ENCODE data around the gene PHLDA2. TPM values are rescaled to one million over a fixed set of nuclear protein-coding genes. Genes with fewer than 3 reads are reported as not detected.
A peak's percentile ranks its signal among the peaks of the same experiment; 100 is the strongest.
"Not testable (repeated sequence)": the region's sequence is repeated elsewhere in the genome, so short reads cannot be mapped to it uniquely, and the experiment has no call there.

PHLDA2 gene
- total RNA-seq, 1 donor from 2014 or later = 0.40 TPM

DNA sequence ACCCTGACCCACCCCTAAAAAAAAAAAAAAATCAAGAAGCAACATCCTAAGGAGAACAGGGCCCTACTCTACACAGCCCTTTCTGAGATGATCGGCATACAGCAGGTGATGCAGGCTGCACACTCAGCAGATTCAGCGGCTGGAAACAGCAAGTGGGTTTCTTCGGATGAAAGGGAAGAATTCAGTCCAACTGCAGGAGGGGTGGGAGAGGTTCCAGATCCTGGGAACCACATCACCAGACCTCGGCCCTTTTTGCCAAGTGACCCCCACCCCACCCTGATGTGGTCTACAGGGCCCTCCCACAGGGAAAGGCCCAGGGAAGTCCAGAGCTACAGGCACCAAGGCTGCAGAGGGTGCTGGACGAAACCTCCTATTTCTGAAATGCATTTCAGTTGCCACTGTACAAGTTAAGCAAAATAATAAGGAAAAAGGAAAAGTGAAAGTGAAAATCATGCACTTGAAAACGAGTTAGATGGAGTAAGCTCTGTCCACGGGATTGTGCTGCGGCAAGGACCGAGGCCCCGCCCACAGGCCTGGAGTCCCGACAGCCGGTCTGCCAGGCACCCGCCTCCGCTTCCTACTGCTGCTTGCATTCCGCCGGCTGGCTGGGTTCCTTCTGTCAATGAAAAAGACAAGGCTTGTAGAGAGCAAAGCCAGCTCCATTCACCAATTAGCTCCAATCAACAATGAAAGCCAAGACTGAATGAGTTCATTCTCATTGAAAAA, 16.0 kb upstream of the PHLDA2 start:
- peak; percentile 92 for DNase-seq (ENCODE audit: low read depth in 2 of 2)

DNA sequence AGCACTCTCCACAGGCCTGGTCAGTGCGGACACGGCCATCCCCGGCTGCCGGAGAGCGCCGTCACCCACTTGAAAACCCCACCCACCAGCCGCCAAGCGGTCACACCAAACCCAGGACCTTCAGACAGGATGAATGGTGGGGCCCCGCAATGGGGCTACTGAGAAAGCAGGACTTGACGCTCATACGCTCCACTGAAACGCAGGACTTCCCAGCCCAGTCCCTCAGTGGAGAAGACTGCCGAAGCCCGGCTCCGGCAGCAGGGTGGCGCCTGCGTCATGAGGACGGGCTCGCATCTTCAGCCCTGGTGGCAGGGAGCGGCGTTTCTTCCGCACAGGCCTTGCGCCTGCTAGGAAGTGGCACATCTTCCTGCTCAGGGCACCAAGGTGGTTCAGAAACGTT, 15.3 kb upstream of the PHLDA2 start:
- no peak for DNase-seq (ENCODE audit: low read depth in 2 of 2)

DNA sequence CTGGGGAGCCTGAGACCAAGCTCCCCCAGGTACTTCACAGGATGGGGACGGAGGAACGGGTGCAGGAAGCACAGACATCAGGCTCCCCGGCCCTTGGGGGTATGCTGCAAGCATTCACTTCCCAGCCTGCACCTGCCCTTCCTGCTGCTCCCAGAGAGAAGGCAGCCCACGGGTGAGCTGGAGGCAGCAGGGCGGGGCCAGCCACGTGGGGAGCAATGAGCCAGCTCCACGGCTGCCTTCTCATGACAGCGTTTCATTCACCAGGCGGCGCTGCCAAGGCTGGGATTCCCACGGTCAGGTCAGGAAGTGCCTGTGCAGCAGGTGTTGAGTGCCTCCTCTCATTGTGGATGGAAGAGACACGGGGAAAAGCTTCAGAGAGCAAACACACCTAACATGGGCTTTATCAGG, 14.5 kb upstream of the PHLDA2 start:
- DNase-seq (ENCODE audit: low read depth in 2 of 2) = peak in 1 of 2 donors; percentile 80

DNA sequence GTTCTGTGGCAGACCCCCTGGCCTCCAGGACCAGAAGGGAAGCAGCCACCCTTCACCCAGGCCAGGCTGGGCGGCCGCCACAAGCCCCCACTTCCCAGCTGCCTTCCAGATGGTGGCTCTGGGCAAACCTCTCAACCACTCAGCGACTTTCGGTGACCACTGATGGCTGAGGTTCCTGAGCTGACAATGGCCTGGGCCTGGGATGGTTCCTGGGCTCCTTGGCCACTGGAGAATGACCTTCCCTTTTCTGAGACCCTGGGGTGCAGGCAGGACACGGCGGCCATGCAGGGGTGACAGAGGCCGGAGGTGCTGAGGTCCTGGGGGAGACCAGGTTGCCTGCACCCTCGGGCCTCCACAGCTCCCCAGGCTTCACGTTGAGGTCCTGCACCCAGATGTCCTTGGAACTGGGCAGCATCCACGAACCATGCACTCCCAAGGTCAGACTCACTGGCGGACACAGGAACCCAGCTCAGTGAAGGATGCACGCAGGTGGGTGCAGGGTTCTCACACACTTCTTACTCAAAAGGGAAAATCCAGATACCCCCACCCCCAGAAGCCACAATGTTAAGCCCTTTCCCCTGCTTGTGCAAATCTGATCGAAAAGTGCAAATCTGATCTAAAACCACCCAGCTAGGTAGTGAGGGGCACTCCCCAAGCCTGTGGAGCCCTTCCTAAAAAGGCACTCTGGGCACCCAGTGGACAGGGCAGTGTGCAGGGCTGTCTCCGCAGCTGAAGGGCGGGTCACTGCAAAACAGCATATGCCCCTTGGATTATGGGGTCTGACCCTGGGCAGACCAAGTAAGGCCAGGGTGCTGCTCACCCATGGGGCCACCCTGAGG, 13.9 kb upstream of the PHLDA2 start:
- DNase-seq (ENCODE audit: low read depth in 2 of 2) = no peak

DNA sequence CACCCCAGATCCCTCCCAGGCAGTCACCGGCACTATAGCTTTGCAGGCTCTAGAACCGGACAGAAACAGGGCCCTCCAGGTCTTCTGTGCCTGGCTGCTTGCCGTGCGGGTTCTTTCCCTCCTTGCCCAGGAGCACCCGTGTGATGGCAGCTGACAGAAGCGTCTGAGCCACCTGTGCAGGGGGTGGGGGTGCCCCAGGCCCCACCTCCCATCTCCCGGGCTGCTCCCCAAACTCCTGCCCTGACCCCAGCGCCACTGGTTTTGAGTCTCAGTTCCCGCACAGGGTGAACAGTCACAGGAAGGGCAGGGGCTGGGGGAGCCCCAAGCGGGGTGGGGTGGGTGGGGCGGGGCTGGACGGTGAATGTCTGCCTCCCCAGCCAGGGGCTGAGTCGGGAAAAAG, 13.2 kb upstream of the PHLDA2 start:
- DNase-seq (ENCODE audit: low read depth in 2 of 2) = no peak

DNA sequence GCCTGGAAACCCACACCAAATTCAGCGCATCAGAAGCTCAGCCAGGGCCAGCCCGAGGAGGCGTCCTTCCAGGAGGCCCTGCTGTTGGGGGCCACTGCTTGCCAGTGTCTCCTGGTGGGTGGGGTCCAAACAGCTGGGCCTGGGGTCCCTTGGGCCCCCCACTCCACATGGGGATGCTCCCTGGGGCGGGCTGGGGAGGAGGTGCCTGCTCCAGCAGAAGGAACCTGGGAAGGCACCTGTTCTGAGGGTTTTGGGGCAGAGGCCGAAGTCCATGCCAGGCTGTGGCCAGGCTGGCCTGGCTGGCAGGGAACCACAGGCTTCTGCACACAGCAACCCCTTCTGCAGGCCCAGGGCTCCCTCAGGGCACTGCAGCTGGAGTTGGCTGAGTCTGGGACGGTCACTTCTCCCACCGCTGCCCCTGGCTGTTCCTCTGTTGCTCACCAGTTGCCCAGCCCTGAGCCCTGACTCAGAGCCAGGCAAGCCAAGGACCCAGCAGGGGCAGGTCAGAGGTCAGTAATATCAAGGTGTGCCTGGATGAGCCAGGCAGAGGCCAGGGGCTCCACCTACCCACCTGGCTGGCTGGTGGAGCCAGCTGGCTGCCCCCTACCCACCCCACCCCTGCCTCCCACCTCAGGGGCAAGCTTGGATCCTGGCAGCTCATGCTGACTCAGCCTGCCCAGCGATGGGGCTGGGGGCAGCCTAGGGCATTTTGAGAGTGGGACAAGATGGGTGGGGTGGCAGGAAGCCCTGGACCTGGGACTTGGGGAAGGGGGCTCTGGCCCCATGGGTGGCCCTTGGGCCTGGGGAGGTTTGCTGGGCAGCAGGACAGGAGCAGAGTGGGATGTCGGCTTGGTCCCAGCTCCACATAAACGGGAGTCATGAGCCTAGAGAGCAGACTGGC, 12.0 kb upstream of the PHLDA2 start:
- no peak for DNase-seq (ENCODE audit: low read depth in 2 of 2)

DNA sequence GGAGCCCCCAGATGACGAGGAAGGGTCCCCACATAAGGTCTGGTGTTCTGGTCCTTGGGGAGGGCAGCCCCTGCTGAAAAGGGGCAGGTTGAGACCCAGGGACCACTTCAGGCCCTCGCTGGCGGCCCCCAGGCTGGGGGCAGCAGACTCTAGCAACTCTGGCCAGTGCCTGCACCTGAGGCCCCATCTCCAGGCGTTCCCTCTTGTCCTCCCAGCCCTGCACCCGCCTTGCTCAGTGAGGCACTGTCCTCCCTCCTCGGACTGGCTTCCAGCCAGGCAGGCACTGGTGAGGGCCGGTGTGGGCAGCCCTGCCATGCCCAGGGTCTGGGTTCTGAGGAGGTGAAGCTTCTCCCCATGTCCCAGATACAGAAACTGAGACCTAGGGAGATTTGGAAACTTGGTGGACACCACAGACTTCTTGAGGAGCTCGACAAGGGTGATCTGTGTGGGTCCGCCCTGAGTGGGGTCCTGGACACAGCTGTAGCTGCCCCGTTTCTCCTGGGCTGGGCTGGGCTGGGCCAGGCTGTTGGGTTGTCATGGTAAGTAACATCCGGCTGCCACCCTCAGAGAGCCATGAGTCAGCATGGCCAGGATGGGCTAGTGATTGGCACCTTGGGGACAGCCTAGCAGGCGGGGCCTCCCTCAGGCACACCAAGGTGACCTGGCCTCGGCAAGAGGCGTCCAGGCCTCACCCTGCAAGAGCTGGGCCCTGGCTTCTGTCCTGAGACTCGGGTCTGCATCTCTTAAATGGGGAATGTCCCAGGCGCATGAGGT, 11.1 kb upstream of the PHLDA2 start:
- DNase-seq (ENCODE audit: low read depth in 2 of 2) = peak in 1 of 2 donors; percentile 66

DNA sequence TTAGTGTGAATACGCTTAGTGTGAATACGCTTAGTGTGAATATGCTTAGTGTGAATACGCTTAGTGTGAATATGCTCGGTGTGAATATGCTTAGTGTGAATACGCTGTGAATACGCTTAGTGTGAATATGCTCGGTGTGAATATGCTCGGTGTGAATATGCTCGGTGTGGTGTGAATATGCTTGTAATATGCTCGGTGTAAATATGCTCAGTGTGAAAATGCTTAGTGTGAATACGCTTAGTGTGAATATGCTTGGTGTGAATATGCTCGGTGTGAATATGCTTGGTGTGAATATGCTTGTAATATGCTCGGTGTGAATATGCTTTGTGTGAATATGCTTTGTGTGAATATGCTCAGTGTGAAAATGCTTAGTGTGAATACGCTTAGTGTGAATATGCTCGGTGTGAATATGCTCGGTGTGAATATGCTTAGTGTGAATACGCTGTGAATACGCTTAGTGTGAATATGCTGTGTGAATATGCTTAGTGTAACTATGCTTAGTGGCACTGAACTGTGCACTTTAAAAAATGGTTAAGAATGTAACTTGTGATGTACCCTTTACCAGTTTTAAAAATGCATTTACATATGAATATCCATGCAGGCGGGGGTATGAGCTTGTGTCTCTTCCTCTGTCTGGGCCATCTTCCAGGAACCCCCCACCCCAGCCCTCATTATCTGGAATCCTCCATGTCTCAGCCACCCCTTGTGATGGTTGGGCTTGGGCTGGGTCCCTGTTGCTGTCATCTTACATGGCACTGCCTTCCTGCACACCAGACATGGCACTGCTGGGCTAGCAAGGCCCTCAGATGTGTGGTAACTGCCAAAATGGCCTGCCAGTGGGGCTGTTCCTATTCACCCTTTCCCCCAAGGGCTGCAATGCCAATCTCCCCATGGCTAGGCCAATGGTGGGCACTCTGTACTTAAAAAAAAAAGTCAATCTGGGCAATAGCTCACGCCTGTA, 9.5 kb upstream of the PHLDA2 start:
- not testable (repeated sequence) for DNase-seq (ENCODE audit: low read depth in 2 of 2)

DNA sequence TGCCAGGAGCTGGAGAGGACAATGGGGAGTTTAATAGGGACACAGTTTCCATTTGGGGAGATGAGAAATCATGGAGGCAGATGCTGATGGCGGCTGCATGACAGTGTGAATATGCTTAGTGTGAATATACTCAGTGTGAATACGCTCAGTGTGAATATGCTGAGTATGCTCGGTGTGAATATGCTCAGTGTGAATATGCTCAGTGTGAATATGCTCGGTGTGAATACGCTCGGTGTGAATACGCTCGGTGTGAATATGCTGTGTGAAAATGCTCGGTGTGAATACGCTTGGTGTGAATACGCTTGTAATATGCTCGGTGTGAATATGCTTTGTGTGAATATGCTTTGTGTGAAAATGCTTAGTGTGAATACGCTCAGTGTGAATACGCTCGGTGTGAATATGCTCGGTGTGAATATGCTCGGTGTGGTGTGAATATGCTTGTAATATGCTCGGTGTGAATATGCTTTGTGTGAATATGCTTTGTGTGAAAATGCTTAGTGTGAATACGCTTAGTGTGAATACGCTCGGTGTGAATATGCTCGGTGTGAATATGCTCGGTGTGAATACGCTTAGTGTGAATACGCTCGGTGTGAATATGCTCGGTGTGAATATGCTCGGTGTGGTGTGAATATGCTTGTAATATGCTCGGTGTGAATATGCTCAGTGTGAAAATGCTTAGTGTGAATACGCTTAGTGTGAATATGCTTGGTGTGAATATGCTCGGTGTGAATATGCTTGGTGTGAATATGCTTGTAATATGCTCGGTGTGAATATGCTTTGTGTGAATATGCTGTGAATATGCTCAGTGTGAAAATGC, 8.6 kb upstream of the PHLDA2 start:
- DNase-seq (ENCODE audit: low read depth in 2 of 2) = not testable (repeated sequence)

DNA sequence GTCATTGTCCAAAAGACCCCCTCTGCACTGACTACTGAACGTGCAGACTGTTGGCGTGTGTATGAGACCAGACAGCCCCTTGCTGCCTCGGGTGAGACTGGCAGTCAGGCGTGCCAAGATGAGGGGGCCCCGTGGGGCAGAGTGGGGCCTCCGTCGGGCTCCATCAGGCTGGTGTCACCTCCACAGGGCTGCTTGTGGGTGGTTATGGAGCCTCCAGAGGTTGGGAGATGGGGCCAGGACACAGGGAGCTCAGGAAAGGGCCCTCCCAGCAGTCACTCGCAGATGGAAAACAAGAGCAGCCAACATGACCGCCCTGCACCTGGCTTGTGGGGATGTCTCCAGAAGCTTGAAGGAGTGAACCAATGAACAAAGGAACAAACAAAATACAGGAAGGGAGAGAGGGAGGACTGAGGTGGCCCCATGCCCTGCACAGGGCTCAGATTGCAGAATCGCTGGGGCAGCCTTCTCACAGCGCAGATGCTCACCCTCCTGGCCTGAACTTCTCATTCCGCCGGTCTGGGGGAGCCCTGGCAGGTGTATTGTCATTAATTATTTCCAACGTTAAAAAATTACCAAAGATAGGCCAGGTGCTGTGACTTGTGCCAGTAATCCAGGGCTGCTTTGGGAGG, 5.5 kb upstream of the PHLDA2 start:
- DNase-seq (ENCODE audit: low read depth in 2 of 2) = no peak

DNA sequence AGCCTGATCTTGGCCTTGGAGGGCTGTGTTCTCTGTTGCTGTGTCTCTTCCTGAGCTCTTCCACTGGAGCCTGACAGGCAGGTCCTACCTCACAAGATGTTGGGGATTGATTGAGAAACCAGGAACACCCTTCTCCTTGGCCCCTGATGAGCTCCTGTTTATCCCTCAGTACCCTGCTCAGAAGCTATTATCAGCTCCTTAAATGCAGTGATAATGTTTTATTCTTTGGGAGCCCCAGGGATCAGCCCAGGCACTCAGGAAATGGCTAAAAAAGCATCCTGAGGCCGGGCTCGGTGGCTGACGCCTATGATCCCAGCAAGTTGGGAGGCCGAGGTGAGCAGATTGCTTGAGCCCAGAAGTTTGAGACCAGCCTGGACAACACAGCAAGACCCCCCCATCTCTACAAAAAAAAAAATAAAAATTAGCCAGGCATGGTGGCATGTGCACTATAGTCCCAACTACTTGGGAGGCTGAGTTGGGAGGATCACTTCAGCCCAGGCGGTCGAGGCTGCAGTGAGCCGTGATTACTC, 4.9 kb upstream of the PHLDA2 start:
- DNase-seq (ENCODE audit: low read depth in 2 of 2) = no peak

DNA sequence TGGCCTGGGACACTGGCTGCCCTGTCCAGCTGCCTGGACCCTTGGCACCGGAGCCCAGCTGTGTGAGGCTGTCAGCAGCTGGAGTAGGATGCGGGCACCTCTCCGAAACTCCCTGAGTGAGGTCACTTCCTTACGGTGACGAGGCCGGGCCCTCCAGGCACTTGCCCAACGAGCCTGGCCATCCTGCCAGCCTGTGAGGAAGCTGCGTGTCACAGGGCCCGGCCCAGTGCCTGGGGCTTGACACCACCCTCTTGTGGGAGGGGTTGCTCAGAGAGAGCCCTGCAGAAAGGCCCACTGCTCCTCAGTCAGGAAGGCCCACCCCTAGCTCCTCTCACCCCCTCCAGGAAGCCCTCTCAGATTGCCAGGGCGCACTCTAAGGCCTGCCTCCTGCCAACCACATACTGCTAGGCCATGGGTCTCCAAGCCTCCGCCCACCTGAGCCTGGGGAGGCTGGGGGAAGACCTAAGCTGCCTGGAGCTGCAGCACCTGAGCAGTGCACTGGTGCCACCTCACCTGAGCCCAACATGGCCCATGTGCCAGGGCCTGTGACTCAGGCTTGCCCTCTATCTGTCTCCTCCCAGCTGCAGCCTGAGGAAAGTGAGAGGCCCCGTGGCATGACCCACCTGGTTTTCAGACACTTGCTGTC, 4.3 kb upstream of the PHLDA2 start:
- DNase-seq (ENCODE audit: low read depth in 2 of 2) = peak; percentile 34 to 69

DNA sequence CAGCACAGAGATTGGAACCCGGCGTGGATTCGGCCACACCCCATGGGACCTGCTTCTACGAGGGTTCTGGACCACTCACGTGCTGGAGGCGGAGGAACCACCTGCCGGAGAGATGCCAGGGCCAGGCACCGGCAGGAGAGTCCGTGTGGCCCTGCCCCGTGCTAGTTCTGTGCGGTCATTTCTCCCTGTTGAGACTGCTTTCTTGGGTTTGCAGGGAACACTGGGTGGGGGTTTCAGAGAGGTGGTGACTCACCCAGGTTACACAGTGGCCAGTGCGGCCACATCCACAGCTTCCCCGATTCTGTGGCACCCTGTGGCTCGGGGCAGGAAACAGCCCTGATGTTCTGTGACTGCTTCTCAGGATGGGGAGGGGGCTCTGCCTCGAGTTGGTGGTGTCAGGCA, 3.6 kb upstream of the PHLDA2 start:
- peak in 1 of 2 donors; percentile 52 for DNase-seq (ENCODE audit: low read depth in 2 of 2)

DNA sequence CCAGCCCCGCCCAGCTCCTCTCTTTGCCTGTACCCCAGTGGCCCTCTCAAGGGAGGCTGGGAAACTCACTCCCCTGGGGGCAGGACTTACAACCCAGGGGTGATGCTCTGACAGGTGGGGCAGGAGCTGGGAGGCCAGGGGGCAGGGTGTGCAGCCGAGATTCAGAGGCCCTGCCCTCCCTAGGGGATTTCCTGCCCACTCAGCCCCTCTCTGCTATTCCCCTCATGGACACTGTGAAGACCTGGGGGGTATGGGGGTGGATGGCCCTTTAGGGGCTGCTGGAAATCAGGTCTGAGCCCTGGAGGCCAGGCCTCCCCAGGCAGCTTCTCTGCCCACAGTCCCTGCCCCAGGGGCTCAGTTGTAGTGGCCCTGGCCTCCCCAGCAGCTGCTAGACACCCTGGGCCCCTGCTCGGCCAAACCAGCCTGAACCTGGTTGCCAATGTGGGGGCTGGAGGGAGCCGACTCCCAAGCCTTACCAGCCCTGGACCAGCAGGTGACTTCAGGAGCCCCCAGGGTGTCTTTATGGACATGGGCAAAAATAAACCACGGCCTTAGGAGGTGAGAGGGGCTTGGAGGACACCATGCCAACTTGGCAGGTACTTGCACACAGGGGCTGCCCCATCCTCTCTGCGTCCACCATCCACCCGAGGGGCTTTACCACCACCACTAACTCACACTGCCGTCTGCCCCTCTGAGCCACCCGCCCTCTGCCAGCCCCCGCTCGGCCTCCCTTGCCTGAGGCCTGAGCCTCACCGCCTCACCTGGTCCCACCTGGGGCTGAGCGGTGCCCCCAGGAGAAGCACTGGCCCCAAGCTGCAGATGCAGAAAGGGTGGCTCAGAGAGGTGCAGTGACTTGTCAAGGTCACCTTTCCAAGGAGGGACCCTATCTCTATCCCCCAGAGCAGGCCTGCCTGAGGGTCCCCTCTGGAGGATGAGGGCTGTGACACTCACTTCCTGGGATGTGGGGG, 2.8 kb upstream of the PHLDA2 start:
- DNase-seq (ENCODE audit: low read depth in 2 of 2) = no peak

DNA sequence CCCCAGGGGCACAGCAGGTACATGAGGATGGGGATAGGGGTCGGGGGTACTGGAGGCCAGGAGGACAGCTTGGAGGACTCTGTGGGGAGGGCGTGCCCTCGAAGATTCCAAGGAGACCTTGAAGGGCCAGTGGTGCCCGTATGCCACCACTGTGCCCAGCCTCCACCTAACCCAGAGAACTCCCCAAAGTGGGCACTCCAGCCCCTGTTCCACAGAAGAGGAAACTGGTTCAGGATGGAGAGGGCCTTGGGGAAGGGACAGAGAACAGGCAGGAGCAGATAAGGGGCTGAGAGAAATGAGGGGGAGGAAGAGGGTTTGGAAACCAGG, 2.2 kb upstream of the PHLDA2 start:
- DNase-seq (ENCODE audit: low read depth in 2 of 2) = no peak

DNA sequence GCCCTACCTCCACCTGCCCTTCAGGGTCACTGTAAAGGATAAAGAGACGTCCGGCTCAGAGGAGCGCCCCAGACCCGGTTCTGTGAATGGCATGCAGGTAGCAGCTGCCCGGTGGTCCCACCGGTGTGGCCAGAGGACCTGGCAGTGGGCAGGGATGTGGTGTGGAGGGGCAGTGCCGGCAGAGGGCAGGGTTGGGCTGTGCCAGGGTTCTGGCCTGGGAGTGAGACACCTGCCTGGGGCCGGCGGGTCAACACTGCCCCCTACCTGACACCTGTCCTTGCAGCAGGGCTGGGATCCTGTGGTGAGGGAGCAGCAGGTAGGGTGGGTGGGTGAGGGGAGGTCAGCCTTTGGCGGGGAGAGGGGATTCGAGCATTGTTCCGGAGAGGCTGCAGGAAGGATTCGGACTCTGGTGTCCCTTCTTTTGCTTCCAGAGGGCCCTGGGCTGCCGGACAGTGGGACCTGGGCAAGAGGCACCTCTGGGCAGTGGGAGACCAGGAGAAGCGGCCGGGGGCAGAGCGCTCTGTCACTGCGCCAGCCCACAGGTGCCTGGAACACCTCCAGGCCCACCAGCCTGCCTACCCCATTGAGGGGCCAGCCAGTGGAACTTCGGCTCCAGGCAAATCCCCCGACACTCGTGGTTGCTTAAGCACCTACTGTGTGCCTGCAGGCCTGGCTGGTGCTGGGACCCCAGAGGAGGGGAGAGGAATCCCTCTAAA, 1.6 kb upstream of the PHLDA2 start:
- DNase-seq (ENCODE audit: low read depth in 2 of 2) = peak; percentile 64 to 78

Measured in lung microvascular endothelial cell (primary cell).